Measurements from ENCODE around the gene PLXDC2.

DNA sequence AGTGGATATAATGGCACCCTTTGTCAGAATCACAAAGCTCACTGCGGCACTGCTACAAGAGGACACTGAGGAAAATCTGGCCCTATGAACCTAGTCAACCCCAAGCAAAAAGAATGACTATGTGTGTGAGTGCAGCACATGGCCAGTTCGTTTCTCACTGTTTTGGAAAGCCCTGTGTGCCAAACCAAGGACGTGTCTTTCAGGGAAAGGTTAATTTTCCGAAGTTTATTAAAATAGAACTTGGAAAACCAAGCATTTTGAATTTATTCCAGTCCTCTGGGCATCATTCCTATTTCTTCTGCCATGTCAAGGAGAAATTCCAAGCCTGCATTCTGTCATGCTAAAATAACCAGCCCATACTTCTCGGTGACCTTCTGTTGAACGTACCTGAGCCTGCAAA lies 471.8 kb downstream of the PLXDC2 start:
- TF ChIP-seq POLR2A (IDR thresholded peaks at IDR 0.05) (no peak), POLR2AphosphoS5 (IDR thresholded peaks at IDR 0.05) (no peak)
- TF ChIP-seq, protein P1, sequence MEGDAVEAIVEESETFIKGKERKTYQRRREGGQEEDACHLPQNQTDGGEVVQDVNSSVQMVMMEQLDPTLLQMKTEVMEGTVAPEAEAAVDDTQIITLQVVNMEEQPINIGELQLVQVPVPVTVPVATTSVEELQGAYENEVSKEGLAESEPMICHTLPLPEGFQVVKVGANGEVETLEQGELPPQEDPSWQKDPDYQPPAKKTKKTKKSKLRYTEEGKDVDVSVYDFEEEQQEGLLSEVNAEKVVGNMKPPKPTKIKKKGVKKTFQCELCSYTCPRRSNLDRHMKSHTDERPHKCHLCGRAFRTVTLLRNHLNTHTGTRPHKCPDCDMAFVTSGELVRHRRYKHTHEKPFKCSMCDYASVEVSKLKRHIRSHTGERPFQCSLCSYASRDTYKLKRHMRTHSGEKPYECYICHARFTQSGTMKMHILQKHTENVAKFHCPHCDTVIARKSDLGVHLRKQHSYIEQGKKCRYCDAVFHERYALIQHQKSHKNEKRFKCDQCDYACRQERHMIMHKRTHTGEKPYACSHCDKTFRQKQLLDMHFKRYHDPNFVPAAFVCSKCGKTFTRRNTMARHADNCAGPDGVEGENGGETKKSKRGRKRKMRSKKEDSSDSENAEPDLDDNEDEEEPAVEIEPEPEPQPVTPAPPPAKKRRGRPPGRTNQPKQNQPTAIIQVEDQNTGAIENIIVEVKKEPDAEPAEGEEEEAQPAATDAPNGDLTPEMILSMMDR (IDR thresholded peaks at IDR 0.05 in 8 of 11, conservative IDR thresholded peaks at IDR 0.05 in 3 of 11), result no peak
